Stimulated activated CD4-positive, alpha-beta T cell treated with anti-CD3 and anti-CD28 coated beads, Interleukin-12 subunit alpha, Interleukin-12 subunit beta, amount 100 ng/mL, for 4 hours (primary cell): ENCODE measurements around the gene DUSP2.

Experiments used
- DNase-seq: peaks from one replicate; pipeline ENCODE4 v3.0.0-alpha.2; 2020

DUSP2 gene

DNA sequence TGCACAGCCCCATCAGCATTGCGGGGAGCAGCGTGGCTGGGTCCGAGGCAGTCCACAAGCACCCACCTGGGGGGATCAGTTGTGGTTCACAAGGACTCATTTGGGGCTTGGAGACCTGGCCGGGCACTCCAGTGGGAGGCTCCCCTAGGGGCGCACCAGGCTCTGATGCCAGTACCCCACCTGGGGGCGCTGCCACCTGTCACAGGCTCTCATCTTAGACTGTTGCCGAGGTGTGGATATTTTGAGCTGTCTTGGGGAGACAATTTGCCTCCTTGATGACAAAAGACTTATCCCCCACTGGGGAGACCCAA is 31.9 kb downstream of the DUSP2 start:
- no peak for DNase-seq

GRCh38 chr2:96112501-96113366 is 32.5 kb downstream of the DUSP2 start:
- no peak for DNase-seq

DNA sequence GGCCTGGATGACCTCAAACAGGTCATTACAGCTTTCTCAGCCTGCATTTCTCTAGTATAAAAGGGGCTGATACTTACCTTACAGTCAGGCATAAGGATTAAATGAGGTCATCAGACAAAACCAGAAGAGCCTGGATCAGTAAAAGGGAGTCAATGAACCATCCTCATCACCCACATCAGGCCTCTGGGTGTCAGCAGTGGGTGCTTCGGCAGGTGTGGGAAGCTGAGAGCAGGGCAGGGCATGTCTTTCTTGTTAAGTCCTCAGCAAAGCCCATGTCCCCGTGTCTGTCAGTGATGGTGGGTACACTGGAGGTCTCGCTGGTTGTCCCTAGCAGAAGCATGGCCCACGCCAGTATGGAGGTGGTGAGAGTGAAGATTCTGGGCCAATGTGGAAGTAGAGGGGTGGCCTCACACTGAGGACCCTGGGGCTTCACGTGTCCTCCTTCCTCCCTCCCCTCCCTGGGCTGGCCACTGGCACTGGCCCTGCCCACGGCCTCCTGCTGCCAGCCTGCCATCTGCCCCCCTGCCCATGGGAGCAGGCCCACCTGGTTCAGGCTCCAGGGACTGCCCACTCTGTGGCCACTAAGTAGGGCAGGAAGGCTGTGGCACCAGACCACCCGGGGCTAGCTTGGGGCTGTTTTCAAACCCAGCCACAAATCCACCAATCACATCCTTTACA is 33.3 kb downstream of the DUSP2 start:
- DNase-seq: no peak

- no peak for DNase-seq
Measured at GRCh38 chr2:96111257-96111640, 34.0 kb downstream of the DUSP2 start.

- DNase-seq: no peak
Measured at GRCh38 chr2:96110621-96111256, 34.5 kb downstream of the DUSP2 start.

DNA sequence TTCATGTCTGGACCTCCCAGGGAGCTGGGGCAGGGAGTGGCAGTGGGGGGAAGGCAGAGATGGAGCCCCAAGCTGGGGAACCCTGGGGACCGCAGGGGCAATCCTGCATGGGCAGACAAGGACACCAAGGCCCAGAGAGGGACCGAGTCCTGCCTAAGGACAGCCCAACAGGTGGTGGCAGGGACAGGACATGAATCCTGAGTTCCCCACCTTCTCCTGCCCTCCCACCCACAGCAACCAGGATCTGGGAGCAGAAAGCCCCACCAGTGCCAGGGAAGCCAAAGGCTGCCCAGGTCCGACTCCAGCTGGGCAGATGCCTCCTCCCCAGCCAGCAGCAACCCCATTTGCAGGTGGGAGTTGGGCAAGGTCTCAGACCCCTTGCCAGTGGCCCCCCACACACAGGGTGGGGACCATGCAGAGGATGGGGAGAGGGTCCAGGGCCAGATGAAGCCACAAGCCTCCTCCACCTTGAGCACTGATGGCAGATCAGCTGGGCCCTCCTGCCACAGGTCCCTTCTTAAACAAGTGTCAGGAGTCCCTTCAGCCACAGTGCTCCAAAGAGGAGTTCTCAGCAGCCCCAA is 35.2 kb downstream of the DUSP2 start:
- DNase-seq: no peak

- no peak for DNase-seq
Measured at GRCh38 chr2:96109361-96109680, 35.9 kb downstream of the DUSP2 start.

DNA sequence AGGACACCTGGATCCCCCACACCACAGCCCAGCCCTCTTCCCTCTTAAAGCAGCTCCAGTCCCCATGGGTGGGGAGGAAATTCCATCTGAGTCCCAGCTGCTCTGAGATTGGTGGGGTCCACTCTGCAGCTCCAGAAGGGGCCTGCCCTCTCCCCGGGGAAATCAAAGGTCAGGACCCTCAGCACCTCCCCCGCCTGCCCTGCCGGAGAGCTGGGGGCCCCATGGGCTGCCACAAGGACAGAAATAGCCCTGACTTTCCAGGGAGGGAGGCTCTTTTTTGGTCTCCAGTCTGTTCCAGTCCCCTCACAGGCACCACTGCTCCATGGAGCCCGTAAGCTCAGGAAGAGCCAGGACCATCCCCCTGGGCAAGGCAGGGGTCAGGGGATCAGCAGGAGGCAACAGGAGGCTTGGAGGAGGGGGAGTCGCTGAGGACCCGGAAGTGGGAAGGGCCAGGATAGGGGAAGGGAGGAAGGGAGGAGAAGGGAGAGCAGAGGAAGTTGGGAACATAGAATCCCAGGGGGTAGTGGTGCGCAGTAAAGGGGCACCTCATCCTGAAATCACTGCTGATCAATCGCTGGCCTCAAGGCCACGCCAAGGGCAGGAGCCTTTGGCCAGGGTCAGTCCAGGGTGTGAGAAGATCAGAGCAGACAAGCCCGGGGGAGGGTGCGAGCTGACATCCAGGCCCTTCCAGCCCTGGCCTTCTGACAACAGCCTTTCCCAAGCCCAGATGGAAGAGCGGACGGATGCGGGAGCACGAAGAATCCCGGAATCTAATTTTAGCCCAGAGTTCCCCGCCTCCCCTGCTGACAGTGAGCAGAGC is 36.5 kb downstream of the DUSP2 start:
- DNase-seq: no peak

DNA sequence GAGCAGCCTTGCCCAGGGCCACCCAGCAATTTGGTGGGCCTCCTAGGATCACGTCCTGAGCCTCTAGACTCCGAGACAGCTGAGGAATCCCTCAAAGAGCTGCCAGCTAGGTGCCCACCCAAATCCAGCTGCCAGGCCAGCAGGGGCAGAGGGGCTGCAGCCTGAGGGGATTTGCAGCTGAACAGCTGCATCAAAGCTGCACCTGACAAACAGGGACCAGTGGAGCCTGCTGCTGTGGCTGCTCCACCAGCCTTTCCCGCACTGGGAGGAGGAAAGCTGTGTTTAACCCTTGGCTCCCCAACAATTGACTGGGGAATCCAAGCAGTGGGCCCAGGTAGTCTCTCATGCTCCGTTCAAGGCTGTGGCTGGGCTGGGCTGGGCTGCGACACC is 37.1 kb downstream of the DUSP2 start:
- DNase-seq: no peak

DNA sequence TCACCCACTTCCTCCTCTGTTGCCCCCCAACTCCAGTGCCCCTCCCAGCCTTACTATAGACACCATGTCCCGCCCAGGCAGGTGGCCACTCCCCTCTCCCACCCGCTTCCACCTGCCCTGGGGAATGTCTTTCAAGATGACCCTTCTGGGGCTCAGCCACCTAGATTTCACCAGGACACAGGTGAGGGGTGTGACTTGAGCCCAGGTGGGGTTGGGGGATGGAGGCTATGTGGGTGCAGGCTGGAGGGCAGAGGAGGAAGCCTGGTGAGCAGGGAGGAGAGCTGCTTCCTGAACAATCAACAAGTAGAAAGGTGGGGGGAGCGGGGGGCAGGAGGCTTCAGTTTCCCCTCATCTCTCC is 37.6 kb downstream of the DUSP2 start:
- no peak for DNase-seq

DNA sequence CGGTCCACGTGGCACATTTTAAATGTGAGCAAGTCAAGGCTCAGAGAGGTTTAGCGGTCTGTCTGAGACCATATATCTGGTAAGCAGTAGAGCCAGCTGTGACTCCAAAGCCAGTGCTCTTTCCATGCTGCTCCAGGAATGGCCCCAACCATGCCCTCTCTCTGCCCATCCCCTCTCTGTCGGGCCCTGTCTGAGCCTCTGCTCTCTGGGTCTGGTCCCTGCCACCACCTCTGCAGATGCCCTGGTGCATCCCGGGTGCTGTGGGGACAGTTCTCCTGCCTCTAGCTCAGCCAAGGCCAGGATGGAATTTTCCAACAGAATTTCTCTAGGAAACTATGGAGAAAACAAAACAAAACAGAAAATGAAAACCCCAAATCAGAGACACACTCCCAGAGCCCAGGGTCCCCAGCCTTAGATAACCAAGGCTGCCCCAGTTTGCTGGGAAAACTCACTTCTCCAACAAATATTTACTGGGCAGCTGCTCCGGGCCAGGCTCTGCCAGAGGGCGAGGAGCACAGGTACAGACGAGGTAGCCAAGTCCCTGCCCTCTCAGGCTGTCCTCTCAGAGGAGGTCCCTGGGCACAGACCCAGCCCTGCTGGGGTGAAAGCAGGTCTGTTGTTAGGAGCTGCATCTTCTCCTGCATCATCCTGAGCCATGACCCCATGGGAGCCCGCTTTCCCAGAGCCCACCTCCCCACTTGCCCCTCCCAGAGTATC is 38.1 kb downstream of the DUSP2 start:
- no peak for DNase-seq

DNA sequence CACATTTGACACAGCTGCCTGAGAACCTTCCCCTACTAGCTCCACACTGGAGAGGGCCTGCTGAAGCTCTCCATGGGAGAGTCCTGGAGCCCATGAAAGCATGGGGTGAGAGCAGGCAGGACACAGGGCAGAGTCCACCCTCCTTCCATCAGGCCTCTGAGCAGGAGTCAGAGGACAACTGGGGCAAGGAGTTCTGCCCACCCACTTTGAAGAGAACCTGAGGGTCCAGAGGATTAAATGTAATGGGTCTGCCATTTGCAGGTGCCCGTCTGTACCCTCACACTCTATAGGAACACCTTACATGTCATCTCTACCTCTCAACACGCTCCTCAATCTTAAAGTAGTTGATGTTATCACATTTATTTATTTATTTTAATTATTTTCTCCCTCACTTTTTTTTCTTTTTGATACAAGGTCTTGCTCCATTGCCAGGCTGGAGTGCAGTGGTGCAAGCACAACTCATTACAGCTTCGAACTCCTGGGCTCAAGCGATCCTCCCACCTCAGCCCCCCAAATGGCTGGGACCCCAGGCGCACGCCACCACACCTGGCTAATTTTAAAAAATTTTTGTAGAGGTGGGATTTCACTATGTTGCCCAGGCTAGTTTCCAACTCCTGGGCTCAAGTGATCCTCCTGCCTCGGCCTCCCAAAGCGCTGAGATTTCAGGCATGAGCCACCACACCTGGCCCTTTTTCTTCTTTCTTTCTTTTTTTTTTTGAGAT is 39.1 kb downstream of the DUSP2 start:
- no peak for DNase-seq

DNA sequence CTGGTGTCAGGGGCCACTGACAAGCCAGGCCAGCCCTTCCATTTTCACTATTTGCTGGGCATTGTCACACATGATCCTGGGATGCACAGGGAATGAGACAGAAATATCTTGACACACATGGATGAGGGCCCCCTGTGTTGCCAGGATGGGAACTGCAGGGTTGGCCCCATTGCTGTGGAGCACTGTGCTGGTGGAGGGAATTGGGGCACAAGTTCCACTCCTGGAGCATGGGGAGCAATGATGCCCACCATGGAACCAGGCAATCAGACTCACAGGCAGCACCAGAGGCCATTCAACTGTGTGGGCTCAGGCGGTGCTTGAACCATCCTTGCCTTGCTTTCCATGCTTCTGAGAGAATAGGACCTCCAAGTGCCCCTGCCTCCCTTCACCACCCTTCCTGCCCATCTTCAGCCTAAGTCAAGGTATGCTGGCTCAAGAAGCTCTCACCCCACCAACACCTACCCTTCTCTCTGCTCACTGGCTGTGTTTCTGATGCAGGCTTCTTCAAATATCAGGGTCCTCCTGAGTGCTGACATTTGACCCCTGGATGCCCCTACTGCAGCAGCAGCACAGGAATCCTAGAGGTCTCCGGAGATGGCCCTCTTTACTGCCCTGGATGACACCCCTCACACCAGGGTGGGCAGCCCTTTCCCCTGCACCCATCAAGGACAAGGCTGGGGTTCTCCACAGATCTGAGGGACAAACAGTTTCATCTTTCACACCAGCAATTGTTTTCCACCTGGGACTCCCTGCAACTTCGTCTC is 39.9 kb downstream of the DUSP2 start:
- no peak for DNase-seq

DNA sequence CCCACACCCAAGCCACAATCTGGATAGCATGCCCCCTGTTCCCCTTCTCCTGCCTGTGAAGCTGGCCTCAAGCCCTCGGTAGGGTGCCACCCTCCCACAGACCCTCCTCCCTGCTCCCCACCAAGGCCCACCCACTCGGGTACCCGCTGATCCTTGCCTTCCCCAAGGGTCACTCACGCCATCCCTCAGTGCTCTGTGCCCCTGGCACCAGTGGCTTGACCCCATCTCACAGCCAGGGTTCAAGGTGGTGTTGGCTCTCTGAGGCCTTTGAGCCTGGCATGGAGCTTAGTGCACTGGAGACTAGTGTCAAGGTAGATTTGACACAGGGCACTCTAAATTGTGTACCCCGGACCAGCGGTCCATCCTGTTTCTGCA is 40.8 kb downstream of the DUSP2 start:
- DNase-seq: no peak

GRCh38 chr2:96103761-96104486 is 41.3 kb downstream of the DUSP2 start:
- no peak for DNase-seq

DNA sequence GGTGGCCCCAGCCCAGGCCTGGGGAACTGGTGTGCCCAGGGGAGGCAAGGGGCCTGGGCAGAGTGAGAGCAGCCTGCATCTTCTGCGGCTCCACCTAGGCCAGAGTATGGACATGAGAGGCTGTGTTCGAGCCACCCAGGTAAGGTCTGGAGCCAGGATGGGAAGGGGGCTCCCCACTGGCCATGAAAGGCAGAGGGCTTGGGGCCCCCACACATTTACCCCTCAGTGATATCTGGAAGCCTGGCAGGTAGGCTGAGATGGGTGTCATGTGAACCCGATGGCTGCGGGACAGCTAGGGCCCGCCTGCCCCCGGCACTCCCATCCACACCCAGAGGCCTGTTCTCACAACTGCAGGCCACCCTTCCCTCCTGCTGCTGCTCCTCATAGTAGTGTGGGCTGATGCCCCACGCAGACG is 42.0 kb downstream of the DUSP2 start:
- no peak for DNase-seq

- DNase-seq: no peak
Measured at GRCh38 chr2:96102596-96103186, 42.5 kb downstream of the DUSP2 start.

- DNase-seq: no peak
Measured at GRCh38 chr2:96100893-96101304, 44.3 kb downstream of the DUSP2 start.

- no peak for DNase-seq
Measured at GRCh38 chr2:96099861-96100798, 45.1 kb downstream of the DUSP2 start.
